HCT116 (cell line): Measurements from ENCODE around the gene GFAP. TPM values are rescaled to one million over a fixed set of nuclear protein-coding genes. Genes with fewer than 3 reads are reported as not detected.

Experiments
- ATAC-seq: fragments of 200-7000 bp; cut with Tn5 transposase; 2 replicates; pipeline ENCODE4 v1.9.1; 2020; ENCODE audit warnings: mild to moderate bottlenecking, moderate library complexity
- BruUV-seq: library from RNA; stranded (reverse); fragments of 400-500 nt; replicated peaks from 2 replicates; lab custom pipeline; 2021; lab: Mats Ljungman, UMichigan
- CTCF ChIA-PET: fragments of 300-600 bp; sonication (Branson Sonifier 250); formaldehyde crosslinking; loops from one replicate; lab custom pipeline; 2021; ENCODE audit warnings: antibody characterized with exemption; lab: Charles Lee
- POLR2A ChIA-PET: fragments of 300-600, 350-600 bp; sonication (Branson Sonifier 250); formaldehyde crosslinking; loops from one replicate; lab custom pipeline; 2021; ENCODE audit warnings: antibody characterized with exemption; lab: Charles Lee
- RAD21 ChIA-PET, 2 experiments: fragments of 300-600 bp; sonication (Branson Sonifier 250); formaldehyde crosslinking; loops; one replicate each; lab custom pipeline; 2023; ENCODE audit warnings: low total read pairs in 2 of 2; ENCODE audit not compliant: uncharacterized antibody in 2 of 2, unreplicated experiment in 2 of 2, low non-redundant PET in 1 of 2; lab: Charles Lee
- DNase-seq: peaks from one replicate; pipeline ENCODE4 v3.0.0-alpha.2; 2010; ENCODE audit warnings: low read depth, low spot score
- H2AFZ ChIP-seq: fragments of 200-600 bp; shearing (Covaris generic), sonication (generic); 2 replicates; pipeline ENCODE4 v1.6.1; 2017; ENCODE audit warnings: low read depth, mixed run types, mixed read lengths, antibody characterized with exemption, low read length; ENCODE audit not compliant: poor library complexity, severe bottlenecking
- H3K27ac ChIP-seq: 2 replicates; pipeline ENCODE4 v1.5.1; 2012; ENCODE audit warnings: low read depth, low read length
- H3K27me3 ChIP-seq: fragments of 200-600 bp; sonication (generic); 2 replicates; pipeline ENCODE4 v1.6.1; 2016; ENCODE audit warnings: mixed run types, low read length, mixed read lengths; ENCODE audit not compliant: insufficient read depth
- H3K36me3 ChIP-seq, 2 experiments: fragments of 200-500 bp in 1 of 2; fragments of 200-600 bp in 1 of 2; sonication (Bioruptor generic) in 1 of 2; sonication (generic) in 1 of 2; 2 replicates each; pipeline versions ENCODE4 v1.5.1 to v1.6.1; 2014 to 2016; ENCODE audit warnings: low read length in 2 of 2, inconsistent platforms in 1 of 2, mixed read lengths in 1 of 2, mixed run types in 1 of 2; ENCODE audit not compliant: insufficient read depth in 2 of 2, control insufficient read depth in 1 of 2
- H3K4me1 ChIP-seq, 2 experiments: fragments of 200-600 bp in 1 of 2; sonication (generic) in 1 of 2; 2 replicates each; pipeline versions ENCODE4 v1.5.1 to v1.6.1; 2012 to 2017; ENCODE audit warnings: low read length in 2 of 2, inconsistent platforms in 1 of 2, mild to moderate bottlenecking in 1 of 2, mixed read lengths in 1 of 2, mixed run types in 1 of 2, moderate library complexity in 1 of 2; ENCODE audit not compliant: insufficient read depth in 2 of 2, control insufficient read depth in 1 of 2
- H3K4me2 ChIP-seq: fragments of 200-600 bp; sonication (generic); 2 replicates; pipeline ENCODE4 v1.6.1; 2017; ENCODE audit warnings: mixed run types, low read length, mixed read lengths
- H3K4me3 ChIP-seq, 2 experiments: fragments of 200-600 bp in 1 of 2; sonication (generic) in 1 of 2; replicated peaks in 1 of 2; 2 replicates each; pipeline ENCODE4 v1.5.1; 2011 to 2016; ENCODE audit warnings: low read length in 2 of 2, control low read depth in 1 of 2, low read depth in 1 of 2, mild to moderate bottlenecking in 1 of 2, mixed read lengths in 1 of 2, mixed run types in 1 of 2
- H3K79me2 ChIP-seq: fragments of 200-600 bp; sonication (generic); 2 replicates; pipeline ENCODE4 v1.6.1; 2017; ENCODE audit warnings: mild to moderate bottlenecking, mixed run types, low read length, moderate library complexity, mixed read lengths; ENCODE audit not compliant: insufficient read depth
- H3K9ac ChIP-seq: fragments of 200-600 bp; sonication (generic); 2 replicates; pipeline ENCODE4 v1.6.1; 2016; ENCODE audit warnings: low read length, mixed read lengths
- H3K9me2 ChIP-seq: fragments of 200-600 bp; sonication (generic), shearing (Covaris generic); 2 replicates; pipeline ENCODE4 v1.6.1; 2017; ENCODE audit warnings: mixed run types, mild to moderate bottlenecking, moderate library complexity; ENCODE audit not compliant: insufficient read depth
- H3K9me3 ChIP-seq, 2 experiments: fragments of 200-500 bp in 1 of 2; fragments of 200-600 bp in 1 of 2; sonication (Bioruptor generic) in 1 of 2; sonication (generic) in 1 of 2; 2 replicates each; pipeline ENCODE4 v1.6.1; 2014 to 2017; ENCODE audit warnings: low read length in 2 of 2, mixed read lengths in 2 of 2, inconsistent platforms in 1 of 2, low read depth in 1 of 2, mild to moderate bottlenecking in 1 of 2, mixed run types in 1 of 2, moderate library complexity in 1 of 2; ENCODE audit not compliant: control insufficient read depth in 1 of 2, insufficient read depth in 1 of 2
- H4K20me1 ChIP-seq: fragments of 200-600 bp; sonication (generic), shearing (Covaris generic); 2 replicates; pipeline ENCODE4 v1.6.1; 2017; ENCODE audit warnings: mixed run types, mild to moderate bottlenecking, moderate library complexity; ENCODE audit not compliant: insufficient read depth
- EZH2 ChIP-seq: fragments of 200-600 bp; sonication (generic); IDR thresholded peaks from 2 replicates; pipeline ENCODE4 v1.6.1; 2017; ENCODE audit warnings: antibody characterized with exemption, mixed run types
- EZH2phosphoT487 ChIP-seq: fragments of 200-600 bp; IDR thresholded peaks from 2 replicates; pipeline ENCODE4 v1.6.1; 2018; ENCODE audit warnings: antibody characterized with exemption, borderline replicate concordance
- FOSL1 ChIP-seq: IDR thresholded peaks from 2 replicates; pipeline ENCODE4 v1.6.1; 2012; ENCODE audit warnings: low read depth
- MAX ChIP-seq: IDR thresholded peaks from 2 replicates; pipeline ENCODE4 v1.6.1; 2012
- POLR2A ChIP-seq: IDR thresholded peaks from 2 replicates; pipeline ENCODE4 v1.7.0; 2011; ENCODE audit warnings: borderline replicate concordance; ENCODE audit not compliant: insufficient read depth, insufficient read length; ENCODE audit errors: extremely low read depth
- RAD21 ChIP-seq: IDR thresholded peaks from 2 replicates; pipeline ENCODE4 v1.6.1; 2012; ENCODE audit warnings: low read depth, mild to moderate bottlenecking
- SIN3A ChIP-seq: IDR thresholded peaks from 2 replicates; pipeline ENCODE4 v1.6.1; 2012; ENCODE audit warnings: low read depth
- SP1 ChIP-seq: IDR thresholded peaks from 2 replicates; pipeline ENCODE4 v1.6.1; 2012; ENCODE audit warnings: low read depth
- SRF ChIP-seq: IDR thresholded peaks from 2 replicates; pipeline ENCODE4 v1.6.1; 2012; ENCODE audit warnings: low read depth
- TCF7L2 ChIP-seq: IDR thresholded peaks from 2 replicates; pipeline ENCODE4 v1.7.0; 2011; ENCODE audit warnings: borderline replicate concordance, inconsistent platforms; ENCODE audit not compliant: insufficient read depth, insufficient read length; ENCODE audit errors: extremely low read depth
- YY1 ChIP-seq: IDR thresholded peaks from 2 replicates; pipeline ENCODE4 v1.6.1; 2011; ENCODE audit warnings: low read length, low read depth, moderate library complexity, mild to moderate bottlenecking; ENCODE audit not compliant: insufficient replicate concordance; ENCODE audit errors: extremely low read depth
- ZFX ChIP-seq: fragments of 450-650 bp; IDR thresholded peaks from 2 replicates; pipeline ENCODE4 v1.6.1; 2017
- ZNF274 ChIP-seq: fragments of 200-500 bp; sonication (Bioruptor generic); IDR thresholded peaks from 2 replicates; pipeline ENCODE4 v1.6.1; 2014; ENCODE audit warnings: mild to moderate bottlenecking, low read depth, low read length, inconsistent platforms
- intact Hi-C: fragments of 100-400 bp; cut with micrococcal nuclease; formaldehyde crosslinking; loops from 2 replicates; pipeline ENCODE4 v1.10.0; 2022
- total RNA-seq: library from RNA; stranded (reverse); gene quantifications from one replicate; pipeline ENCODE4 v1.2.1, GENCODE V29; 2021; ENCODE audit not compliant: unreplicated experiment
- TF ChIP-seq, protein P1 (sequence below): IDR thresholded peaks from 2 replicates; pipeline ENCODE4 v1.6.1; 2011; ENCODE audit warnings: mild to moderate bottlenecking, low read length, moderate library complexity; ENCODE audit not compliant: insufficient replicate concordance; ENCODE audit errors: extremely low read depth
- TF ChIP-seq, protein P2 (sequence below): IDR thresholded peaks from 2 replicates; pipeline ENCODE4 v1.6.1; 2012; ENCODE audit warnings: low read depth

Gene GFAP
- total RNA-seq, 1 experiment from 2014 or later, result not detected

DNA sequence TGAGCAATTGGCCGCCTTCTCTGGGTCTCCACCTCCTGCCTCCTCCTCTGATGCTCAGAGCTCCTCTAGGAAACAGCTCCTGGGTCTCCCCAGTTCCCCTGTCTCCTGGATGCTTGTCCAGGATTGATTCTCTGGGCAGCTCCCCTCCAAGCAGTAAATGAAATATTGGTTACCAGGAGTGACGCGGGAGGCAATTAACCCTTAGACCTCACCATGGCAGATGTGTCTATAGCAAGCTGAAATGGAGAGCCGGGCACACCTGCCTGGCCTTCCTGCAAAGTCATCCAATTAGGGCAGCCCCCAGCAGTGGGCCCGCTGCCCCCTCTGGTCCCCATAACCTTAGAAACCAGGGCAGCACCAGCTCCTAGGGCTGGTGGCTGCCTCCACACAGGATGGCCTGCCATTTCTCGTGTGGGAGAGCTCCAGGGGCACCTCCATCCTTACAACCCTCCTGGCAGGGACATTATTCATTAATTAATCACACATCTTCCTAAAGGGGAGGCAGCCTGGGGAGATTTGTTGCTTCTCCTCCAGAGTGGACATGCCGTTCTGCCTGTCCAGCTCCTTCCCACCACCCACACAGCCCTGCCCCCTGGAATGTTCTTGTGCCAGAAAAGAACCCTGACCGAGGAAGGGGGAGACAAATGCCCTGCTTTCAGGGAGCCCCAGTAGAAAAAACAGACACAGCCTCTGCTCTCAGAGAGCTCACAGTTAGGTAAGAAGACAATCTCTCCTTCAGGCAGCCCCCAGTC, 40.5 kb upstream of the GFAP start (continued):
- TF ChIP-seq, protein P1, sequence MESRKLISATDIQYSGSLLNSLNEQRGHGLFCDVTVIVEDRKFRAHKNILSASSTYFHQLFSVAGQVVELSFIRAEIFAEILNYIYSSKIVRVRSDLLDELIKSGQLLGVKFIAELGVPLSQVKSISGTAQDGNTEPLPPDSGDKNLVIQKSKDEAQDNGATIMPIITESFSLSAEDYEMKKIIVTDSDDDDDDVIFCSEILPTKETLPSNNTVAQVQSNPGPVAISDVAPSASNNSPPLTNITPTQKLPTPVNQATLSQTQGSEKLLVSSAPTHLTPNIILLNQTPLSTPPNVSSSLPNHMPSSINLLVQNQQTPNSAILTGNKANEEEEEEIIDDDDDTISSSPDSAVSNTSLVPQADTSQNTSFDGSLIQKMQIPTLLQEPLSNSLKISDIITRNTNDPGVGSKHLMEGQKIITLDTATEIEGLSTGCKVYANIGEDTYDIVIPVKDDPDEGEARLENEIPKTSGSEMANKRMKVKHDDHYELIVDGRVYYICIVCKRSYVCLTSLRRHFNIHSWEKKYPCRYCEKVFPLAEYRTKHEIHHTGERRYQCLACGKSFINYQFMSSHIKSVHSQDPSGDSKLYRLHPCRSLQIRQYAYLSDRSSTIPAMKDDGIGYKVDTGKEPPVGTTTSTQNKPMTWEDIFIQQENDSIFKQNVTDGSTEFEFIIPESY, result no peak
- TF ChIP-seq YY1, result no peak
- TF ChIP-seq MAX, result no peak
- no peak for TF ChIP-seq RAD21
- TF ChIP-seq TCF7L2, result no peak
- TF ChIP-seq ZNF274, result no peak
- TF ChIP-seq POLR2A, result no peak
- TF ChIP-seq SIN3A, result no peak
- TF ChIP-seq ZFX, result no peak
- no peak for TF ChIP-seq EZH2
- no peak for TF ChIP-seq EZH2phosphoT487

GRCh38 chr17:44952946-44953475, 37.7 kb upstream of the GFAP start:
- no peaks in the 10 kb centered on the region for H3K9me3 ChIP-seq
- no peaks in the 10 kb centered on the region for H4K20me1 ChIP-seq
- peaks cover 0 to 7% of the 10 kb centered on the region in 2 experiments; a peak in 2 of 4 replicates for H3K4me1 ChIP-seq
- no peak overlapping the region for H2AFZ ChIP-seq
- no peak overlapping the region for H3K27ac ChIP-seq
- H3K4me2 ChIP-seq, result no peak overlapping the region
- no peak for ATAC-seq
- CTCF ChIA-PET, result interaction anchor here (0.6 kb wide), 1 partner anchor 43 kb away, joined by 3 read pairs; no protein-coding TSS in a partner anchor
- no peaks in the 10 kb centered on the region for H3K79me2 ChIP-seq
- H3K9me2 ChIP-seq, result no peaks in the 10 kb centered on the region
- TF ChIP-seq RAD21, result no peak
- TF ChIP-seq FOSL1, result no peak
- no peak for TF ChIP-seq POLR2A
- TF ChIP-seq ZFX, result no peak
- TF ChIP-seq, protein P2, sequence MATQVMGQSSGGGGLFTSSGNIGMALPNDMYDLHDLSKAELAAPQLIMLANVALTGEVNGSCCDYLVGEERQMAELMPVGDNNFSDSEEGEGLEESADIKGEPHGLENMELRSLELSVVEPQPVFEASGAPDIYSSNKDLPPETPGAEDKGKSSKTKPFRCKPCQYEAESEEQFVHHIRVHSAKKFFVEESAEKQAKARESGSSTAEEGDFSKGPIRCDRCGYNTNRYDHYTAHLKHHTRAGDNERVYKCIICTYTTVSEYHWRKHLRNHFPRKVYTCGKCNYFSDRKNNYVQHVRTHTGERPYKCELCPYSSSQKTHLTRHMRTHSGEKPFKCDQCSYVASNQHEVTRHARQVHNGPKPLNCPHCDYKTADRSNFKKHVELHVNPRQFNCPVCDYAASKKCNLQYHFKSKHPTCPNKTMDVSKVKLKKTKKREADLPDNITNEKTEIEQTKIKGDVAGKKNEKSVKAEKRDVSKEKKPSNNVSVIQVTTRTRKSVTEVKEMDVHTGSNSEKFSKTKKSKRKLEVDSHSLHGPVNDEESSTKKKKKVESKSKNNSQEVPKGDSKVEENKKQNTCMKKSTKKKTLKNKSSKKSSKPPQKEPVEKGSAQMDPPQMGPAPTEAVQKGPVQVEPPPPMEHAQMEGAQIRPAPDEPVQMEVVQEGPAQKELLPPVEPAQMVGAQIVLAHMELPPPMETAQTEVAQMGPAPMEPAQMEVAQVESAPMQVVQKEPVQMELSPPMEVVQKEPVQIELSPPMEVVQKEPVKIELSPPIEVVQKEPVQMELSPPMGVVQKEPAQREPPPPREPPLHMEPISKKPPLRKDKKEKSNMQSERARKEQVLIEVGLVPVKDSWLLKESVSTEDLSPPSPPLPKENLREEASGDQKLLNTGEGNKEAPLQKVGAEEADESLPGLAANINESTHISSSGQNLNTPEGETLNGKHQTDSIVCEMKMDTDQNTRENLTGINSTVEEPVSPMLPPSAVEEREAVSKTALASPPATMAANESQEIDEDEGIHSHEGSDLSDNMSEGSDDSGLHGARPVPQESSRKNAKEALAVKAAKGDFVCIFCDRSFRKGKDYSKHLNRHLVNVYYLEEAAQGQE, result no peak
- no peak for TF ChIP-seq SP1
- TF ChIP-seq EZH2phosphoT487, result no peak
- no peak for TF ChIP-seq SRF
- TF ChIP-seq, all 23 proteins: peak for 0
- H3K27me3 ChIP-seq, result no peaks in the 10 kb centered on the region
- no peaks in the 10 kb centered on the region for H3K36me3 ChIP-seq
- no peak overlapping the region for H3K9ac ChIP-seq
- POLR2A ChIA-PET, result no interaction called here
- H3K4me3 ChIP-seq, result no peak overlapping the region
- RAD21 ChIA-PET, result interaction anchor here in 1 of 2 experiments (1.0 kb wide), 1 partner anchor 33 kb away, joined by 3 read pairs; no protein-coding TSS in a partner anchor
- intact Hi-C loops, result no loop called here
- no peak for DNase-seq
- BruUV-seq, result no TSS peak
